ENCODE measurements around the gene ATE1. TPM values are rescaled to one million over a fixed set of nuclear protein-coding genes. Genes with fewer than 3 reads are reported as not detected.

Gene ATE1
- total and polyA plus RNA-seq, 2 donors (not counting 3 experiments of a cell fraction or from before 2014, with no cell fraction given) = 8.7 to 27.1 TPM

DNA sequence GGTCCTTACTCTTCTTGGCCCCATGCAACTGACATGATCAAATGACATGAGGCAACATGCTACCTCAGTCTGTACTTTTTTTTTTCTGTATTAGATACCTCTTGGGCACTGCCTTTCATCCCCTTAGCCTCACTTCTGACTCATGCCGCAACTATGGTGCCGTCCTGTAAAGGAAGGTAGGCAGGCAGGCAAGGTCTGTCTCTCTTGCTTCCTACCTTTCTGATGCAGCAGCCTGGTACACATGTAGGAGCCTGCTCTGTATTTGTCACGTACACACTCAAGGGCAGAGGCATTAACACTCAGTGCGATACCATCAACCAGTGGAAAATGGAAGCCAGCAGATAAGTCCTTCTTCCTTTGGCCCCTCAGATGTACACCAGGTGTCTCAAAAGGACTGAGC is 146.7 kb downstream of the ATE1 start:
- FAIRE-seq (no peak), DNase-seq (ENCODE audit: low read depth, low spot score) (no peak)
- no peaks in the 10 kb centered on the region for H3K9me3 ChIP-seq (replicated peaks; ENCODE audit: control insufficient read depth, insufficient read depth, low read length)
- BruUV-seq (replicated peaks) = no TSS peak
- H3K36me3 ChIP-seq (ENCODE audit: control insufficient read depth in 2 of 2, extremely low read depth in 1 of 2, insufficient read depth in 2 of 2, low read length in 2 of 2) = peaks cover 0 to 2% of the 10 kb centered on the region in 2 experiments
- no peaks in the 10 kb centered on the region for H3K4me1 ChIP-seq (ENCODE audit: control insufficient read depth, extremely low read depth, insufficient read depth, low read length)
- ChIA-PET CTCF (interaction anchor here (1.4 kb wide), 1 partner anchor 23 kb away, joined by 3 read pairs; no protein-coding TSS in a partner anchor), POLR2A (no interaction called here)
- no peak overlapping the region for H3K9ac ChIP-seq (replicated peaks; ENCODE audit: extremely low read depth, insufficient read depth, low read length)
- TF ChIP-seq, protein P1, sequence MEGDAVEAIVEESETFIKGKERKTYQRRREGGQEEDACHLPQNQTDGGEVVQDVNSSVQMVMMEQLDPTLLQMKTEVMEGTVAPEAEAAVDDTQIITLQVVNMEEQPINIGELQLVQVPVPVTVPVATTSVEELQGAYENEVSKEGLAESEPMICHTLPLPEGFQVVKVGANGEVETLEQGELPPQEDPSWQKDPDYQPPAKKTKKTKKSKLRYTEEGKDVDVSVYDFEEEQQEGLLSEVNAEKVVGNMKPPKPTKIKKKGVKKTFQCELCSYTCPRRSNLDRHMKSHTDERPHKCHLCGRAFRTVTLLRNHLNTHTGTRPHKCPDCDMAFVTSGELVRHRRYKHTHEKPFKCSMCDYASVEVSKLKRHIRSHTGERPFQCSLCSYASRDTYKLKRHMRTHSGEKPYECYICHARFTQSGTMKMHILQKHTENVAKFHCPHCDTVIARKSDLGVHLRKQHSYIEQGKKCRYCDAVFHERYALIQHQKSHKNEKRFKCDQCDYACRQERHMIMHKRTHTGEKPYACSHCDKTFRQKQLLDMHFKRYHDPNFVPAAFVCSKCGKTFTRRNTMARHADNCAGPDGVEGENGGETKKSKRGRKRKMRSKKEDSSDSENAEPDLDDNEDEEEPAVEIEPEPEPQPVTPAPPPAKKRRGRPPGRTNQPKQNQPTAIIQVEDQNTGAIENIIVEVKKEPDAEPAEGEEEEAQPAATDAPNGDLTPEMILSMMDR (IDR thresholded peaks at IDR 0.05; ENCODE audit: extremely low read depth in 1 of 2, insufficient read depth in 1 of 2, low read depth in 1 of 2, low read length in 2 of 2) = no peak
- TF ChIP-seq JUN (IDR thresholded peaks at IDR 0.05; ENCODE audit: borderline replicate concordance, insufficient read depth, insufficient read length, low read depth) (no peak), POLR2A (IDR thresholded peaks at IDR 0.05; ENCODE audit: low read depth, low read length) (no peak), MYC (IDR thresholded peaks at IDR 0.05; ENCODE audit: low read depth, low read length) (no peak), EZH2 (IDR thresholded peaks at IDR 0.05; ENCODE audit: borderline replicate concordance, low read depth, low read length, severe bottlenecking) (no peak), GATA2 (IDR thresholded peaks at IDR 0.05; ENCODE audit: insufficient read depth, insufficient read length, low read depth, low read length) (no peak), POLR2AphosphoS5 (IDR thresholded peaks at IDR 0.05; ENCODE audit: insufficient read depth, low read depth, low read length) (no peak), FOS (IDR thresholded peaks at IDR 0.05; ENCODE audit: borderline replicate concordance, insufficient read depth, low read length) (no peak)
- TF ChIP-seq, protein P2, sequence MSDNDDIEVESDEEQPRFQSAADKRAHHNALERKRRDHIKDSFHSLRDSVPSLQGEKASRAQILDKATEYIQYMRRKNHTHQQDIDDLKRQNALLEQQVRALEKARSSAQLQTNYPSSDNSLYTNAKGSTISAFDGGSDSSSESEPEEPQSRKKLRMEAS (IDR thresholded peaks at IDR 0.05; ENCODE audit: insufficient read depth, insufficient read length) = no peak
- no peak overlapping the region for H2AFZ ChIP-seq (ENCODE audit: low read depth, low read length)
- H3K9me1 ChIP-seq (replicated peaks; ENCODE audit: control insufficient read depth, extremely low read depth, insufficient read depth, low read length) = no peaks in the 10 kb centered on the region
- no peaks in the 10 kb centered on the region for H3K27me3 ChIP-seq (ENCODE audit: control insufficient read depth in 2 of 2, insufficient read depth in 2 of 2, low read length in 2 of 2)
- no peak overlapping the region for H3K4me3 ChIP-seq (replicated peaks in 1 of 3; ENCODE audit: insufficient read depth in 1 of 3, low read depth in 1 of 3, low read length in 3 of 3)
- H3K79me2 ChIP-seq (ENCODE audit: control insufficient read depth, insufficient read depth, low read length) = no peaks in the 10 kb centered on the region
- intact Hi-C loops (cut with micrococcal nuclease) = no loop called here
- no peak overlapping the region for H3K27ac ChIP-seq (ENCODE audit: insufficient read depth, low read depth, low read length)
- H4K20me1 ChIP-seq (replicated peaks; ENCODE audit: control insufficient read depth, extremely low read depth, insufficient read depth, low read length) = no peaks in the 10 kb centered on the region
- dilution Hi-C loops (cut with MboI; ENCODE audit: extremely low pct_ligation_motif_present, low sequenced_read_pairs) = no loop called here
- H3K4me2 ChIP-seq (ENCODE audit: insufficient read depth, low read length) = no peak overlapping the region
